GM23338 (cell line): Measurements from ENCODE around the gene PCYT2. TPM values are rescaled to one million over a fixed set of nuclear protein-coding genes. Genes with fewer than 3 reads are reported as not detected.

Source experiments
- ATAC-seq: fragments of 200-7000 bp; cut with Tn5 transposase; 3 replicates; pipeline ENCODE4 v1.9.1; 2020
- DNase-seq: peaks from one replicate; pipeline ENCODE4 v3.0.0-alpha.2; 2015; ENCODE audit warnings: low spot score
- H2AFZ ChIP-seq: fragments of 200-600 bp; sonication (generic); 2 replicates; pipeline ENCODE4 v1.8.0; 2016; ENCODE audit warnings: antibody characterized with exemption, mild to moderate bottlenecking, moderate library complexity
- H3F3A ChIP-seq: fragments of 200-600 bp; sonication (generic); replicated peaks from 2 replicates; pipeline ENCODE4 v1.8.0; 2017; ENCODE audit warnings: antibody characterized with exemption, mixed run types, low read depth
- H3K27ac ChIP-seq: fragments of 200-600 bp; sonication (generic); 2 replicates; pipeline ENCODE4 v1.6.1; 2016; ENCODE audit warnings: low read depth
- H3K27me3 ChIP-seq: fragments of 200-600 bp; sonication (generic); 2 replicates; pipeline ENCODE4 v1.8.0; 2016; ENCODE audit warnings: mild to moderate bottlenecking, mixed run types, moderate library complexity; ENCODE audit not compliant: insufficient read depth
- H3K36me3 ChIP-seq: fragments of 200-600 bp; sonication (generic); 2 replicates; pipeline ENCODE4 v1.8.0; 2016; ENCODE audit warnings: mild to moderate bottlenecking; ENCODE audit not compliant: insufficient read depth
- H3K4me1 ChIP-seq: fragments of 200-600 bp; sonication (generic); 2 replicates; pipeline ENCODE4 v1.8.0; 2016; ENCODE audit warnings: mild to moderate bottlenecking, moderate library complexity; ENCODE audit not compliant: insufficient read depth
- H3K4me2 ChIP-seq: fragments of 200-600 bp; sonication (generic); 2 replicates; pipeline ENCODE4 v1.7.1; 2017; ENCODE audit warnings: mixed run types
- H3K4me3 ChIP-seq: fragments of 200-600 bp; sonication (generic); 2 replicates; pipeline ENCODE4 v1.6.1; 2016; ENCODE audit warnings: mixed run types
- H3K79me2 ChIP-seq: fragments of 200-600 bp; sonication (generic); replicated peaks from 2 replicates; pipeline ENCODE4 v1.8.0; 2017; ENCODE audit warnings: mild to moderate bottlenecking; ENCODE audit not compliant: insufficient read depth
- H3K9me2 ChIP-seq: fragments of 200-600 bp; sonication (generic); 2 replicates; pipeline ENCODE4 v1.8.0; 2017; ENCODE audit not compliant: insufficient read depth
- H4K20me1 ChIP-seq: fragments of 200-600 bp; sonication (generic); replicated peaks from 2 replicates; pipeline ENCODE4 v1.8.0; 2017; ENCODE audit warnings: mild to moderate bottlenecking; ENCODE audit not compliant: insufficient read depth
- H3K27ac Mint-ChIP-seq: 2 replicates; pipeline ENCODE4 v1.8.0; 2020; ENCODE audit warnings: inconsistent platforms, mild to moderate bottlenecking, moderate library complexity, mixed read lengths
- H3K27me3 Mint-ChIP-seq: 3 replicates; pipeline ENCODE4 v1.8.0; 2022; ENCODE audit warnings: low read depth, mild to moderate bottlenecking, moderate library complexity, mixed read lengths, inconsistent platforms; ENCODE audit not compliant: insufficient read depth, poor library complexity
- H3K36me3 Mint-ChIP-seq: 3 replicates; pipeline ENCODE4 v1.8.0; 2021; ENCODE audit warnings: low read depth, mild to moderate bottlenecking, inconsistent platforms, moderate library complexity, mixed read lengths
- H3K4me1 Mint-ChIP-seq: 3 replicates; pipeline ENCODE4 v1.8.0; 2020; ENCODE audit warnings: mild to moderate bottlenecking, inconsistent platforms, mixed read lengths
- H3K4me3 Mint-ChIP-seq: 3 replicates; pipeline ENCODE4 v1.8.0; 2021; ENCODE audit warnings: moderate library complexity, mild to moderate bottlenecking, inconsistent platforms, mixed read lengths
- H3K9me3 Mint-ChIP-seq: 3 replicates; pipeline ENCODE4 v1.8.0; 2020; ENCODE audit warnings: moderate library complexity, mild to moderate bottlenecking, inconsistent platforms, mixed read lengths
- CREB1 ChIP-seq: fragments of 250-450 bp; sonication (Bioruptor Pico); IDR thresholded peaks from 2 replicates; pipeline ENCODE4 v1.5.0; 2020; ENCODE audit warnings: low read depth, mild to moderate bottlenecking, moderate library complexity
- EZH2phosphoT487 ChIP-seq: fragments of 200-600 bp; sonication (generic); IDR thresholded peaks from one replicate; pipeline ENCODE4 v1.8.1; 2018; ENCODE audit warnings: antibody characterized with exemption; ENCODE audit not compliant: unreplicated experiment
- JUNB ChIP-seq: IDR thresholded peaks from one replicate; pipeline ENCODE4 v1.6.1; 2016; ENCODE audit warnings: antibody characterized with exemption; ENCODE audit not compliant: unreplicated experiment
- NANOG ChIP-seq: IDR thresholded peaks from 2 replicates; pipeline ENCODE4 v1.6.1; 2016; ENCODE audit warnings: antibody characterized with exemption, borderline replicate concordance
- STAT1 ChIP-seq: IDR thresholded peaks from one replicate; pipeline ENCODE4 v1.6.1; 2016; ENCODE audit warnings: antibody characterized with exemption; ENCODE audit not compliant: unreplicated experiment
- ZNF114 ChIP-seq: fragments of 250-450 bp; sonication (Bioruptor Pico); IDR thresholded peaks from 2 replicates; pipeline ENCODE4 v1.5.0; 2020; ENCODE audit warnings: mild to moderate bottlenecking, moderate library complexity
- ZNF331 ChIP-seq: fragments of 250-450 bp; sonication (Bioruptor Pico); IDR thresholded peaks from 2 replicates; pipeline ENCODE4 v1.5.0; 2020; ENCODE audit warnings: low read depth, mild to moderate bottlenecking, moderate library complexity
- polyA plus RNA-seq: library from polyadenylated mRNA; unstranded; fragments of >200 nt; fragmentation: Nextera tagmentation; extraction: Ambion mirVana; gene quantifications from 2 replicates; pipeline ENCODE4 v1.2.1, GENCODE V29; 2016
- total RNA-seq: library from RNA; depleted of rRNA; stranded (reverse); fragments of >200 nt; shearing (Covaris generic); gene quantifications from 2 replicates; pipeline ENCODE4 v1.2.3, GENCODE V29; 2014
- TF ChIP-seq, protein P1 (sequence below), 2 experiments: fragments of 200-600 bp in 1 of 2; sonication (generic) in 1 of 2; conservative IDR thresholded peaks; 2 replicates each; pipeline versions ENCODE4 v1.5.1 to v1.6.1; 2016 to 2017; ENCODE audit warnings: antibody characterized with exemption in 2 of 2, low read depth in 2 of 2, mild to moderate bottlenecking in 2 of 2, moderate library complexity in 1 of 2
- TF ChIP-seq, protein P2 (sequence below): IDR thresholded peaks from one replicate; pipeline ENCODE4 v1.6.1; 2018; ENCODE audit warnings: antibody characterized with exemption; ENCODE audit not compliant: unreplicated experiment

PCYT2 gene
- total and polyA plus RNA-seq, 2 experiments from 2014 or later, result 51.6 to 82.9 TPM

DNA sequence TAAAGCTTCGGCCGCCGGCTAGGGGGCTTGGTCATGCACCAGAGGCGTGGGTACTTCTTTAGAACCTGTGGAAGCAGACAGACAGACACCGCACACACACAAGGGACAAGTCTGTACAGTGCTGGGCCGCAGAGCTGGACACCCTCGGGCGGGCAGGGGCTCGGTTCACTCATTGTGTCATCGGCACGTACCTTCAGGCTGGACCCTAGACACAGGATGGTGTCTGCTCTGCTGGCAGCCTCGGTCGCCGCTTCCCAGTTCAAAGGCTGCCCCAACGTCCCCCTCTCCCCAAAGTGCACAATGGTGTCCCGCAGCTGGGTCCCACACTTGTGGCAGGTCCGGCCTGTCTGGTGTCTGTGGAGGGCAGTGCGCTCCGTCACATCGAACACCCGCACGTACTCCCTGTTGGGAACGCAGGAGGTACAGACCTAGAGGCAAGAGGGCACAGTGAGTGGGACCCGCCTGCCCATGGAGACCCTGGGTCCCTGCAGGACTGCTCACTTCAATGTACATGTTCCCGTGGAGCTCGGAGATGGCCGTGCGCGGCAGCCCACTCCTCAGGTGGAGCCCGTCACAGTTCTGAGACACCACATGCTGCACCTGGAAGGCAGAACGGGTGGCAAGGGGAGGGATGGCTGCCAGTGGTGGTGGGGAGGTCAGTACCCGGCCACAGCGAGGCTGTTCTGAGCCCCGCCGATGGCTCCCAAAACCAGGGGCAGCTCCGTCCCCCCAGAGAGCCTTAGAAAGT, 3.1 kb upstream of the PCYT2 start:
- no peak overlapping the region for H3K27ac ChIP-seq
- no peak overlapping the region for H3K4me3 Mint-ChIP-seq
- H3K27me3 Mint-ChIP-seq, result peaks cover 34% of the 10 kb centered on the region
- no peak overlapping the region for H3K27ac Mint-ChIP-seq
- ATAC-seq, result no peak
- no peak overlapping the region for H3K4me2 ChIP-seq
- peaks cover 21% of the 10 kb centered on the region for H3K79me2 ChIP-seq
- H2AFZ ChIP-seq, result no peak overlapping the region
- no peaks in the 10 kb centered on the region for H3K9me3 Mint-ChIP-seq
- no peaks in the 10 kb centered on the region for H3K36me3 ChIP-seq
- peaks cover 18% of the 10 kb centered on the region for H3K4me1 Mint-ChIP-seq
- no peak for DNase-seq
- no peaks in the 10 kb centered on the region for H3K9me2 ChIP-seq
- H3K27me3 ChIP-seq, result no peaks in the 10 kb centered on the region
- H3F3A ChIP-seq, result peaks cover 44% of the 10 kb centered on the region
- H3K4me1 ChIP-seq, result peaks cover 17% of the 10 kb centered on the region
- TF ChIP-seq, protein P1, sequence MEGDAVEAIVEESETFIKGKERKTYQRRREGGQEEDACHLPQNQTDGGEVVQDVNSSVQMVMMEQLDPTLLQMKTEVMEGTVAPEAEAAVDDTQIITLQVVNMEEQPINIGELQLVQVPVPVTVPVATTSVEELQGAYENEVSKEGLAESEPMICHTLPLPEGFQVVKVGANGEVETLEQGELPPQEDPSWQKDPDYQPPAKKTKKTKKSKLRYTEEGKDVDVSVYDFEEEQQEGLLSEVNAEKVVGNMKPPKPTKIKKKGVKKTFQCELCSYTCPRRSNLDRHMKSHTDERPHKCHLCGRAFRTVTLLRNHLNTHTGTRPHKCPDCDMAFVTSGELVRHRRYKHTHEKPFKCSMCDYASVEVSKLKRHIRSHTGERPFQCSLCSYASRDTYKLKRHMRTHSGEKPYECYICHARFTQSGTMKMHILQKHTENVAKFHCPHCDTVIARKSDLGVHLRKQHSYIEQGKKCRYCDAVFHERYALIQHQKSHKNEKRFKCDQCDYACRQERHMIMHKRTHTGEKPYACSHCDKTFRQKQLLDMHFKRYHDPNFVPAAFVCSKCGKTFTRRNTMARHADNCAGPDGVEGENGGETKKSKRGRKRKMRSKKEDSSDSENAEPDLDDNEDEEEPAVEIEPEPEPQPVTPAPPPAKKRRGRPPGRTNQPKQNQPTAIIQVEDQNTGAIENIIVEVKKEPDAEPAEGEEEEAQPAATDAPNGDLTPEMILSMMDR (conservative IDR thresholded peaks at IDR 0.05; ENCODE audit: low read depth in 2 of 2), result no peak
- no peak for TF ChIP-seq NANOG
- H3K4me3 ChIP-seq, result no peak overlapping the region
- peaks cover 44% of the 10 kb centered on the region for H3K36me3 Mint-ChIP-seq
- H4K20me1 ChIP-seq, result peaks cover 9% of the 10 kb centered on the region

DNA sequence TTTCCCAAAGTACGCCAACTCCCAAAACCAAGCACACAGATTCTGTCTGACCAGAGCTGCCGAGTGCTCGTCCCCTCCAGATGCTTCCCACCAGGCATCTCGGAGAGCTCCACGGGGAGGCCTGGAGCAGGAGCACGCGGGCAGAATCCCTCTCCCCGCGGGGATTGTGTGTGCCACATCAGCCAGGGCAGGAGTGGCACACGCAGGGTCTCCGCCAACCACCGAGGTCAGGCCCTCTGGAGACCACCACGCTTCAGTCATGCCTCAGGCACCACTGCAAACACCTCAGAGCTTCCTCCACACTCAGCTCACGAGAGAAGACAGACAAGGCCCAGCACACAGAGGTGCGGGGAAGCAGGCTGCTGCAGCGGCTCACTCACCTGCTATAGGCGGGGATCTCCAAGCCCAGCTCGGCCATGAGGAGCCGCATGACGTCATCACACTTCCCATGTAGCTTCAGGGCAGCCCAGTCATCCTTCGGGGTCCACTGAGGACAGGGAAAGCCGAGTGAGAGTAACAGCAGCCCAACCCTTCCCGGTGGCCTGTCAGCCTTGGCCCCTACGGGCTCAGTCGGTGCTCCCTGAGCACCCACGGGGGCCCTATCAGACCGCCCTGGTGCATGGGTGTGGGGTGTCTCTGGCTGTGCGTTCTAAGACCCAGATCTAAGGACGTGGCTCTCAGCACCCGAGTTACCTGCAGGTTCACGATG, 2.3 kb upstream of the PCYT2 start:
- Mint-ChIP-seq H3K36me3 (peaks cover 39% of the 10 kb centered on the region), H3K4me3 (no peak overlapping the region; the same call in 2 of the 3 replicates), H3K27me3 (peaks cover 28% of the 10 kb centered on the region), H3K27ac (no peak overlapping the region), H3K9me3 (no peaks in the 10 kb centered on the region), H3K4me1 (peaks cover 13% of the 10 kb centered on the region)
- ATAC-seq (no peak), DNase-seq (no peak)
- H3K36me3 ChIP-seq, result no peaks in the 10 kb centered on the region
- H3K79me2 ChIP-seq, result peaks cover 19% of the 10 kb centered on the region
- H3K4me2 ChIP-seq, result no peak overlapping the region
- H3K27me3 ChIP-seq, result no peaks in the 10 kb centered on the region
- no peaks in the 10 kb centered on the region for H3K9me2 ChIP-seq
- H3K27ac ChIP-seq, result no peak overlapping the region
- H3F3A ChIP-seq, result peaks cover 41% of the 10 kb centered on the region
- H3K4me1 ChIP-seq, result peaks cover 17% of the 10 kb centered on the region
- H2AFZ ChIP-seq, result no peak overlapping the region
- peaks cover 9% of the 10 kb centered on the region for H4K20me1 ChIP-seq
- H3K4me3 ChIP-seq, result no peak overlapping the region
- TF ChIP-seq, protein P1 (conservative IDR thresholded peaks at IDR 0.05; ENCODE audit: low read depth in 2 of 2), result no peak
- TF ChIP-seq EZH2phosphoT487 (no peak), STAT1 (no peak), NANOG (no peak), CREB1 (CRISPR knock-in tag) (no peak), ZNF114 (CRISPR knock-in tag) (no peak), JUNB (no peak), ZNF331 (CRISPR knock-in tag) (no peak)
- TF ChIP-seq, protein P2, sequence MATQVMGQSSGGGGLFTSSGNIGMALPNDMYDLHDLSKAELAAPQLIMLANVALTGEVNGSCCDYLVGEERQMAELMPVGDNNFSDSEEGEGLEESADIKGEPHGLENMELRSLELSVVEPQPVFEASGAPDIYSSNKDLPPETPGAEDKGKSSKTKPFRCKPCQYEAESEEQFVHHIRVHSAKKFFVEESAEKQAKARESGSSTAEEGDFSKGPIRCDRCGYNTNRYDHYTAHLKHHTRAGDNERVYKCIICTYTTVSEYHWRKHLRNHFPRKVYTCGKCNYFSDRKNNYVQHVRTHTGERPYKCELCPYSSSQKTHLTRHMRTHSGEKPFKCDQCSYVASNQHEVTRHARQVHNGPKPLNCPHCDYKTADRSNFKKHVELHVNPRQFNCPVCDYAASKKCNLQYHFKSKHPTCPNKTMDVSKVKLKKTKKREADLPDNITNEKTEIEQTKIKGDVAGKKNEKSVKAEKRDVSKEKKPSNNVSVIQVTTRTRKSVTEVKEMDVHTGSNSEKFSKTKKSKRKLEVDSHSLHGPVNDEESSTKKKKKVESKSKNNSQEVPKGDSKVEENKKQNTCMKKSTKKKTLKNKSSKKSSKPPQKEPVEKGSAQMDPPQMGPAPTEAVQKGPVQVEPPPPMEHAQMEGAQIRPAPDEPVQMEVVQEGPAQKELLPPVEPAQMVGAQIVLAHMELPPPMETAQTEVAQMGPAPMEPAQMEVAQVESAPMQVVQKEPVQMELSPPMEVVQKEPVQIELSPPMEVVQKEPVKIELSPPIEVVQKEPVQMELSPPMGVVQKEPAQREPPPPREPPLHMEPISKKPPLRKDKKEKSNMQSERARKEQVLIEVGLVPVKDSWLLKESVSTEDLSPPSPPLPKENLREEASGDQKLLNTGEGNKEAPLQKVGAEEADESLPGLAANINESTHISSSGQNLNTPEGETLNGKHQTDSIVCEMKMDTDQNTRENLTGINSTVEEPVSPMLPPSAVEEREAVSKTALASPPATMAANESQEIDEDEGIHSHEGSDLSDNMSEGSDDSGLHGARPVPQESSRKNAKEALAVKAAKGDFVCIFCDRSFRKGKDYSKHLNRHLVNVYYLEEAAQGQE, result no peak
